ENCODE measurements around the gene AHNAK.

The AHNAK gene

DNA sequence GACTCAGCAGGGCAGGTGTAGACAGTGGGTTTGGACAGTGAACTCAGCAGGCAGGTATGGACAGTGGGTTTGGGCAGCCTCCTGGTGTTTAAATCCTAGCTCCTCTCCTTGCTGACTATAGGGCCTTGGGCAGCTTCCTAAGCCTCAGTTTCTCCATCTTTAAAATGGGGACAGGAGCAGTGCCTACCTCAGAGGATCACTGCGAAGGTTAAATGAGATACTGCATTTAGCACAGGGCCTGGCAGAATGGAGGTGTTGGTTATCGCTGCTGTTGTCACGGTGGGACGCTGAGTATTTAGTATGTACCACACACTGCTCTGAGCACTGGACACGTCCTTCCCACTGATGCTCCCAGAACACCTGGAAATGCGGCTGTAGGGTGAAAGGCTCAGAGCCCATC, 142.2 kb downstream of the AHNAK start:
- no peaks in the 10 kb centered on the region for H3K27me3 ChIP-seq (ENCODE audit: insufficient read depth, poor library complexity, severe bottlenecking)
- H3K27ac ChIP-seq (replicated peaks): no peak overlapping the region
- no peak for DNase-seq (ENCODE audit: low read depth in 1 of 2, low spot score in 1 of 2)
- H3K4me3 ChIP-seq (replicated peaks; ENCODE audit: insufficient read depth, low read length): no peak overlapping the region
- TF ChIP-seq, protein P1, sequence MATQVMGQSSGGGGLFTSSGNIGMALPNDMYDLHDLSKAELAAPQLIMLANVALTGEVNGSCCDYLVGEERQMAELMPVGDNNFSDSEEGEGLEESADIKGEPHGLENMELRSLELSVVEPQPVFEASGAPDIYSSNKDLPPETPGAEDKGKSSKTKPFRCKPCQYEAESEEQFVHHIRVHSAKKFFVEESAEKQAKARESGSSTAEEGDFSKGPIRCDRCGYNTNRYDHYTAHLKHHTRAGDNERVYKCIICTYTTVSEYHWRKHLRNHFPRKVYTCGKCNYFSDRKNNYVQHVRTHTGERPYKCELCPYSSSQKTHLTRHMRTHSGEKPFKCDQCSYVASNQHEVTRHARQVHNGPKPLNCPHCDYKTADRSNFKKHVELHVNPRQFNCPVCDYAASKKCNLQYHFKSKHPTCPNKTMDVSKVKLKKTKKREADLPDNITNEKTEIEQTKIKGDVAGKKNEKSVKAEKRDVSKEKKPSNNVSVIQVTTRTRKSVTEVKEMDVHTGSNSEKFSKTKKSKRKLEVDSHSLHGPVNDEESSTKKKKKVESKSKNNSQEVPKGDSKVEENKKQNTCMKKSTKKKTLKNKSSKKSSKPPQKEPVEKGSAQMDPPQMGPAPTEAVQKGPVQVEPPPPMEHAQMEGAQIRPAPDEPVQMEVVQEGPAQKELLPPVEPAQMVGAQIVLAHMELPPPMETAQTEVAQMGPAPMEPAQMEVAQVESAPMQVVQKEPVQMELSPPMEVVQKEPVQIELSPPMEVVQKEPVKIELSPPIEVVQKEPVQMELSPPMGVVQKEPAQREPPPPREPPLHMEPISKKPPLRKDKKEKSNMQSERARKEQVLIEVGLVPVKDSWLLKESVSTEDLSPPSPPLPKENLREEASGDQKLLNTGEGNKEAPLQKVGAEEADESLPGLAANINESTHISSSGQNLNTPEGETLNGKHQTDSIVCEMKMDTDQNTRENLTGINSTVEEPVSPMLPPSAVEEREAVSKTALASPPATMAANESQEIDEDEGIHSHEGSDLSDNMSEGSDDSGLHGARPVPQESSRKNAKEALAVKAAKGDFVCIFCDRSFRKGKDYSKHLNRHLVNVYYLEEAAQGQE (IDR thresholded peaks at IDR 0.05; ENCODE audit: insufficient replicate concordance, low read depth): no peak
- TF ChIP-seq, protein P2, sequence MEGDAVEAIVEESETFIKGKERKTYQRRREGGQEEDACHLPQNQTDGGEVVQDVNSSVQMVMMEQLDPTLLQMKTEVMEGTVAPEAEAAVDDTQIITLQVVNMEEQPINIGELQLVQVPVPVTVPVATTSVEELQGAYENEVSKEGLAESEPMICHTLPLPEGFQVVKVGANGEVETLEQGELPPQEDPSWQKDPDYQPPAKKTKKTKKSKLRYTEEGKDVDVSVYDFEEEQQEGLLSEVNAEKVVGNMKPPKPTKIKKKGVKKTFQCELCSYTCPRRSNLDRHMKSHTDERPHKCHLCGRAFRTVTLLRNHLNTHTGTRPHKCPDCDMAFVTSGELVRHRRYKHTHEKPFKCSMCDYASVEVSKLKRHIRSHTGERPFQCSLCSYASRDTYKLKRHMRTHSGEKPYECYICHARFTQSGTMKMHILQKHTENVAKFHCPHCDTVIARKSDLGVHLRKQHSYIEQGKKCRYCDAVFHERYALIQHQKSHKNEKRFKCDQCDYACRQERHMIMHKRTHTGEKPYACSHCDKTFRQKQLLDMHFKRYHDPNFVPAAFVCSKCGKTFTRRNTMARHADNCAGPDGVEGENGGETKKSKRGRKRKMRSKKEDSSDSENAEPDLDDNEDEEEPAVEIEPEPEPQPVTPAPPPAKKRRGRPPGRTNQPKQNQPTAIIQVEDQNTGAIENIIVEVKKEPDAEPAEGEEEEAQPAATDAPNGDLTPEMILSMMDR (IDR thresholded peaks at IDR 0.05; ENCODE audit: insufficient read depth, low read length): no peak
- TF ChIP-seq GABPA (IDR thresholded peaks at IDR 0.05; ENCODE audit: low read depth) (no peak), POLR2AphosphoS5 (IDR thresholded peaks at IDR 0.05; ENCODE audit: low read depth) (no peak), SPI1 (IDR thresholded peaks at IDR 0.05; ENCODE audit: borderline replicate concordance, low read depth) (no peak)

DNA sequence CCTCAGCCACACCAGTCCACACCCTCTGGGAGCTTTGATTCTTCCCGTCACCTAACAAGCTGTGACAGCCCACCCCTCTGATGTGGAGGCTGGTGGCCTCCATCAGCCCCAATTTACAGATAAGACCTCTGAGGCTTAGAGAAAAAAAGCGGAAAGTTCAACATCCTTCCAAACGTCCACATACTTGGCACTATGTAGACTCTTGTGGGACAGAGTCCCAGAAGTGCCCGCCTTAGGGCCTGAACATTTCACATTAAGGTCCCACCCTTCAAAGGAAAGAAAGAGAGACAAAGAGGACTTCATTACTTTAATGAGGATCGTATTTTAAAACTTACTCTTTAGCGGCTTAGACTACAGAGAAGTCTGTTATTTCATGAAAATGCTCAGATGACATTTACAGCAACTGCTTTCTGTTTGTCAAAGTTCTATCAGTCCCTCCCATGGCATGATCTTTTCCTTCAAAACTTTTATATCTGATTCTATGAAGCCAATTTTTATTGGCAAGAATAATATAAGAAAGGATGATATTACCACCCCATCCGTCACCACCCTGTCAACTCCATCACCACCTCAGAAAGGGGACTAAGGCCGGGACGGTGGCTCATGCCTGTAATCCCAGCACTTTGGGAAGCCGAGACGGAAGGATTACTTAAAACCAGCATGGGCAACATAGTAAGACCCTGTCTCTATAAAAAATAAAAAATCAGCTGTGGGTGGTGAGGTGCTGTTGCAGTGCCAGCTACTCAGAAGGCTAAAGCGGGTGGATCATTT, 143.5 kb downstream of the AHNAK start:
- no peak overlapping the region for H3K4me3 ChIP-seq (replicated peaks; ENCODE audit: insufficient read depth, low read length)
- TF ChIP-seq, protein P2 (IDR thresholded peaks at IDR 0.05; ENCODE audit: insufficient read depth, low read length): no peak
- TF ChIP-seq GABPA (IDR thresholded peaks at IDR 0.05; ENCODE audit: low read depth): no peak

DNA sequence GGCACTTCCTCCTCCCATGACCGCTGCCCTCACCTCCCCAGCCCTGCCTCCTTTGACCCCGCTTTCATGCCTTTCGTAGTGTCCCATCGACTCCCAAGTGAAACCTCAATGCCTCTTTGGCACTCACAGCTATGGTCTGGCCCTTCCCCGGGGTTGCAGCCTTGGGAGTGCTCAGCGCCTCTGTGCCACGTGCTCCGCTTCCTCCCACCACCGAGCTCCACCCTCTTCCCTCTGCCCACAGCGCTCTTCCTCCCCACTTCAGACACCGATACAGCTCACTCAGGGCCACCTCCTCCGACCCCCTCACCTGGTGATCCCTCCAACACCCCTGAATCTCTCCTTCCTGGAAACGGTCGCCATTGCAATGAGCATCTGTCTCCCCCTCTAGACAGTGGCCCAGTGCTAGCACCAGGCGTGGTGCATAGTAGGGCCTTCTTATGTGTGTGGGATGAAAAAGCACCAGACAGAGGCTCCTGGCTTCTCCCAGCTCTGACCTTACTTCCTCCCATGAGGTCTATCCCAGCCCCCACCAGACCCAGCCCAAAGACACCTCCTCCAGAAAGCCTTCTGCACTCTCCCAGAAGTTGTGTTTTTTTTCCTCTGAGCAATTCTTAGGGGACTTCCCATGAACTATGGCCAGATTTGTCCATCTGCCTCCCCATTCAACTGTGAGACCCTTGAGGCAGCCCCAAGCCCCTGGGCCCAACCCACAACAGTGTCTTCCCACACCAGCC, 144.2 kb downstream of the AHNAK start:
- peak in 1 of 2 experiments; percentile 78 for DNase-seq (ENCODE audit: low read depth in 1 of 2, low spot score in 1 of 2)
- Histone ChIP-seq H3K4me3 (replicated peaks; ENCODE audit: insufficient read depth, low read length) (0 out of 2 replicates have a peak overlapping the region, but pooled peaks have one; percentile 9), H3K27ac (replicated peaks) (peak overlapping the region; percentile 69), H3K27me3 (ENCODE audit: insufficient read depth, poor library complexity, severe bottlenecking) (no peaks in the 10 kb centered on the region)
- peak; percentile 76 for TF ChIP-seq POLR2AphosphoS5 (IDR thresholded peaks at IDR 0.05; ENCODE audit: low read depth)
- TF ChIP-seq, protein P2 (IDR thresholded peaks at IDR 0.05; ENCODE audit: insufficient read depth, low read length): no peak
- TF ChIP-seq SPI1 (IDR thresholded peaks at IDR 0.05; ENCODE audit: borderline replicate concordance, low read depth): peak; percentile 70; the same call in 1 of the 2 replicates
- TF ChIP-seq, protein P1 (IDR thresholded peaks at IDR 0.05; ENCODE audit: insufficient replicate concordance, low read depth): peak; percentile 12

More for the DNA sequence above, 143.5 kb downstream of the AHNAK start:
- no peak for DNase-seq (ENCODE audit: low read depth in 1 of 2, low spot score in 1 of 2)
- H3K27ac ChIP-seq (replicated peaks): peak overlapping the region; percentile 69; the same call in 1 of the 2 replicates
- no peaks in the 10 kb centered on the region for H3K27me3 ChIP-seq (ENCODE audit: insufficient read depth, poor library complexity, severe bottlenecking)
